Endothelial cell of umbilical vein (primary cell): ENCODE data around the gene RAD18. TPM values are rescaled to one million over a fixed set of nuclear protein-coding genes. Genes with fewer than 3 reads are reported as not detected.

Experiments used
- BruUV-seq: library from RNA; stranded (reverse); fragments of 400-500 nt; replicated peaks from 2 replicates; lab custom pipeline; 2021; lab: Mats Ljungman, UMichigan
- CTCF ChIA-PET: fragments of 300-600, 350-600 bp; sonication (Branson Sonifier 250); formaldehyde crosslinking; loops from one replicate; lab custom pipeline; 2021; ENCODE audit warnings: antibody characterized with exemption, inconsistent platforms; lab: Charles Lee
- POLR2A ChIA-PET: fragments of 300-600, 350-600 bp; sonication (Branson Sonifier 250); formaldehyde crosslinking; loops from one replicate; lab custom pipeline; 2021; ENCODE audit warnings: antibody characterized with exemption, inconsistent platforms; lab: Charles Lee
- DNase-seq: peaks from one replicate; pipeline ENCODE4 v3.0.0-alpha.2; 2011; ENCODE audit warnings: low read depth, low spot score
- FAIRE-seq: peaks from 2 replicates; lab custom pipeline; 2011; peaks lifted over from hg19 to GRCh38; lab: Jason Lieb, UNC
- H2AFZ ChIP-seq: 2 replicates; pipeline ENCODE4 v1.6.0; 2012; ENCODE audit warnings: low read depth, low read length, control low read depth, inconsistent platforms
- H3K27ac ChIP-seq: 2 replicates; pipeline ENCODE4 v1.5.1; 2011; ENCODE audit warnings: low read depth, mild to moderate bottlenecking, control low read depth, low read length, moderate library complexity; ENCODE audit not compliant: insufficient read depth
- H3K27me3 ChIP-seq, 2 experiments: 2 replicates each; pipeline versions ENCODE4 v1.6.0 to v1.6.1; 2011; ENCODE audit warnings: low read length in 2 of 2, mixed read lengths in 1 of 2; ENCODE audit not compliant: control insufficient read depth in 2 of 2, insufficient read depth in 2 of 2
- H3K36me3 ChIP-seq, 2 experiments: 2 replicates in 1 of 2; 3 replicates in 1 of 2; pipeline ENCODE4 v1.5.1; 2011; ENCODE audit warnings: low read length in 2 of 2, mild to moderate bottlenecking in 1 of 2, moderate library complexity in 1 of 2; ENCODE audit not compliant: control insufficient read depth in 2 of 2, insufficient read depth in 2 of 2; ENCODE audit errors: extremely low read depth in 1 of 2
- H3K4me1 ChIP-seq: 3 replicates; pipeline ENCODE4 v1.5.1; 2011; ENCODE audit warnings: mild to moderate bottlenecking, low read length; ENCODE audit not compliant: control insufficient read depth, insufficient read depth; ENCODE audit errors: extremely low read depth
- H3K4me2 ChIP-seq: 2 replicates; pipeline ENCODE4 v1.6.1; 2011; ENCODE audit warnings: low read length, control low read depth, mixed read lengths; ENCODE audit not compliant: insufficient read depth
- H3K4me3 ChIP-seq, 3 experiments: fragments of 200-600 bp in 1 of 3; sonication (generic), shearing (Covaris generic) in 1 of 3; replicated peaks in 1 of 3; 2 replicates each; pipeline ENCODE4 v1.5.1; 2011 to 2016; ENCODE audit warnings: control low read depth in 3 of 3, low read length in 3 of 3, mild to moderate bottlenecking in 2 of 3, inconsistent platforms in 1 of 3, low read depth in 1 of 3, moderate library complexity in 1 of 3; ENCODE audit not compliant: insufficient read depth in 1 of 3
- H3K79me2 ChIP-seq: 2 replicates; pipeline ENCODE4 v1.6.0; 2012; ENCODE audit warnings: low read length, inconsistent platforms; ENCODE audit not compliant: control insufficient read depth, insufficient read depth
- H3K9ac ChIP-seq: replicated peaks from 2 replicates; pipeline ENCODE3; 2011; ENCODE audit warnings: low read length, control low read depth; ENCODE audit not compliant: insufficient read depth; ENCODE audit errors: extremely low read depth
- H3K9me1 ChIP-seq: replicated peaks from 3 replicates; pipeline ENCODE4 v1.6.0; 2011; ENCODE audit warnings: mild to moderate bottlenecking, low read length; ENCODE audit not compliant: control insufficient read depth, insufficient read depth; ENCODE audit errors: extremely low read depth
- H3K9me3 ChIP-seq: replicated peaks from 2 replicates; pipeline ENCODE4 v1.5.1; 2012; ENCODE audit warnings: low read length, inconsistent platforms; ENCODE audit not compliant: control insufficient read depth, insufficient read depth
- H4K20me1 ChIP-seq: replicated peaks from 2 replicates; pipeline ENCODE3; 2011; ENCODE audit warnings: mild to moderate bottlenecking, low read length; ENCODE audit not compliant: control insufficient read depth, insufficient read depth; ENCODE audit errors: extremely low read depth
- EZH2 ChIP-seq: IDR thresholded peaks from 2 replicates; pipeline ENCODE4 v1.6.1; 2012; ENCODE audit warnings: borderline replicate concordance, low read depth, mild to moderate bottlenecking, moderate library complexity, low read length, inconsistent platforms; ENCODE audit not compliant: severe bottlenecking
- FOS ChIP-seq: IDR thresholded peaks from 2 replicates; pipeline ENCODE4 v1.6.1; 2011; ENCODE audit warnings: mild to moderate bottlenecking, low read length, moderate library complexity, borderline replicate concordance; ENCODE audit not compliant: insufficient read depth
- GATA2 ChIP-seq: IDR thresholded peaks from 2 replicates; pipeline ENCODE4 v1.7.0; 2011; ENCODE audit warnings: low read depth, mild to moderate bottlenecking, moderate library complexity, mixed read lengths, low read length; ENCODE audit not compliant: insufficient read length, insufficient read depth
- JUN ChIP-seq: IDR thresholded peaks from 2 replicates; pipeline ENCODE4 v1.6.1; 2011; ENCODE audit warnings: borderline replicate concordance, low read depth; ENCODE audit not compliant: insufficient read length, insufficient read depth
- MYC ChIP-seq: IDR thresholded peaks from one replicate; pipeline ENCODE4 v1.6.1; 2011; ENCODE audit warnings: mild to moderate bottlenecking, low read depth, low read length
- POLR2A ChIP-seq: IDR thresholded peaks from 2 replicates; pipeline ENCODE4 v1.6.1; 2012; ENCODE audit warnings: low read depth, mild to moderate bottlenecking, control low read depth, low read length
- POLR2AphosphoS5 ChIP-seq: IDR thresholded peaks from 2 replicates; pipeline ENCODE4 v1.6.1; 2012; ENCODE audit warnings: low read depth, mild to moderate bottlenecking, control low read depth, low read length, moderate library complexity; ENCODE audit not compliant: insufficient read depth
- dilution Hi-C: fragments of 300-500 bp; cut with MboI; formaldehyde crosslinking; loops from one replicate; pipeline ENCODE4 v1.15.0; 2019; ENCODE audit warnings: low sequenced_read_pairs; ENCODE audit not compliant: extremely low pct_ligation_motif_present
- intact Hi-C: fragments of 100-400 bp; cut with micrococcal nuclease; formaldehyde crosslinking; loops from one replicate; pipeline ENCODE4 v1.10.0; 2022
- polyA plus RNA-seq, 4 experiments: library from polyadenylated mRNA; depleted of rRNA in 3 of 4; stranded (reverse) in 3 of 4; unstranded in 1 of 4; fragments of >200 nt; gene quantifications; 2 replicates each; pipeline versions ENCODE4 v1.2.1 to v1.2.3, GENCODE V29; 2011 to 2012; ENCODE audit warnings: missing spikeins in 1 of 4
- total RNA-seq: library from RNA; stranded (reverse); gene quantifications from 2 replicates; pipeline ENCODE4 v1.2.3, GENCODE V29; 2021
- TF ChIP-seq, protein P1 (sequence below): IDR thresholded peaks from 2 replicates; pipeline ENCODE4 v1.6.1; 2011; ENCODE audit not compliant: insufficient read depth, insufficient read length
- TF ChIP-seq, protein P2 (sequence below), 2 donors: IDR thresholded peaks; 1 replicate in 1 of 2; 2 replicates in 1 of 2; pipeline ENCODE4 v1.5.1; 2011; ENCODE audit warnings: low read length in 2 of 2, mild to moderate bottlenecking in 2 of 2, moderate library complexity in 2 of 2, control low read depth in 1 of 2, inconsistent platforms in 1 of 2, low read depth in 1 of 2; ENCODE audit not compliant: insufficient read depth in 1 of 2; ENCODE audit errors: extremely low read depth in 1 of 2

RAD18 gene
- total and polyA plus RNA-seq, 2 donors (not counting 3 experiments of a cell fraction or from before 2014, with no cell fraction given) = 7.9 to 23.8 TPM

DNA sequence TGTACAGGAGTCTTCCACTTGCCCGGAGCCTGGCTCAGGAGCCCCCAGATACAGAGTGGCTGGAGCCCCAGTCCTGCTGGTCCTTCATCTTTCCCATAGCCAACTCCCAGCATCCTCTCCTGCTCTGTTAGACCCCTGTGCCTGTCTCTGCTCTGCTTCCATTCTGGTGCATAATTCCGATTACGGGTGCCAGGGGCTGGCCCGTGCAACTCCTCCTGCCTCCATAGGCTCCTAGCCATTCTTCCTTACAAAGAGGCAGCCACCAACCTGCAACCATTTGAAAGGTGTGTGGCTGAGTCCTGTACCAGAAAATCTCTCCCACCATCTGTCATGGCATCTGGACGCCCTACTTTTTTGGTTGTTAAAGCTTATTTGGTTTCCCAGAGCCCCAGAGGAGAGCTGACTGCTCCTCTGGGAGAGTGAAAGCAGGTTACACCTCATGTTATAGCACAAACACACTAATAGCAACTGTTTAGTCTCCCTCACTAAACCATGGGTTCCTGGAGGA is 5.2 kb upstream of the RAD18 start:
- peaks cover 2 to 8% of the 10 kb centered on the region in 2 experiments for H3K27me3 ChIP-seq
- no TSS peak for BruUV-seq
- H3K9me3 ChIP-seq = no peaks in the 10 kb centered on the region
- TF ChIP-seq POLR2AphosphoS5 = no peak
- TF ChIP-seq EZH2 = no peak
- TF ChIP-seq MYC = no peak
- no peak overlapping the region for H3K9ac ChIP-seq
- intact Hi-C loops (loop anchor here (5.0 to 10.0 kb wide), 2 partner anchors 304 to 1994 kb away; no protein-coding TSS in a partner anchor), dilution Hi-C loops (no loop called here)
- no peaks in the 10 kb centered on the region for H3K36me3 ChIP-seq
- no peaks in the 10 kb centered on the region for H4K20me1 ChIP-seq
- H3K9me1 ChIP-seq = no peaks in the 10 kb centered on the region
- FAIRE-seq = no peak
- no peak for DNase-seq
- no peak overlapping the region for H3K4me3 ChIP-seq
- ChIA-PET POLR2A (no interaction called here), CTCF (interaction anchor here (1.2 to 1.9 kb wide), 5 partner anchors 20 to 336 kb away, joined by 4 to 9 read pairs (median 5); no protein-coding TSS in a partner anchor)
- peaks cover 21% of the 10 kb centered on the region for H3K4me1 ChIP-seq
- H2AFZ ChIP-seq = no peak overlapping the region
- no peaks in the 10 kb centered on the region for H3K79me2 ChIP-seq
- H3K4me2 ChIP-seq = no peak overlapping the region
- no peak overlapping the region for H3K27ac ChIP-seq

DNA sequence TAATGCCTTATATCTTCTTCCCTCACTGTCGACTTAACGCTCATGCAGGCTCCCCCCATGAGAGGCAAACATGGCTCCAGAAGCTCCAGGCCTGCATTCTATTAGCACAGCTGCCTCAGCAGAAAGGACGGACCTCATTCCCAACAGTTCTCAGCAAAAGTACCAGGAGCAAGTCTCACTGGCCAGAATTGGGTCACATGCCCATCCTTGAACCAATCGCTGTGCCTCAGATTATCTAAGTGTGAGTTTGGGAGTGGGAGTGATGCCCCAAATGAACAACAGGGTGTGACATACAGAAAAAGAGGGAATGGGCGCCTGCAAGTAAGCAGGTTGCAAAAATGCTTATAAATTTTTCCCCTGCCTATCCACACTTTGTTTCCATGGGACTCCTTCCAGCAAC is 4.3 kb upstream of the RAD18 start:
- Histone ChIP-seq H3K4me3 (no peak overlapping the region), H3K9me1 (no peaks in the 10 kb centered on the region), H4K20me1 (no peaks in the 10 kb centered on the region), H3K27me3 (peaks cover 2 to 8% of the 10 kb centered on the region in 2 experiments), H3K36me3 (no peaks in the 10 kb centered on the region), H3K9ac (no peak overlapping the region), H3K27ac (no peak overlapping the region), H3K4me2 (no peak overlapping the region), H3K4me1 (peaks cover 22% of the 10 kb centered on the region), H3K9me3 (no peaks in the 10 kb centered on the region), H3K79me2 (peaks cover 6% of the 10 kb centered on the region), H2AFZ (no peak overlapping the region)
- dilution Hi-C loops (no loop called here), intact Hi-C loops (loop anchor here (5.0 to 10.0 kb wide), 2 partner anchors 303 to 1995 kb away; no protein-coding TSS in a partner anchor)
- BruUV-seq = no TSS peak
- CTCF ChIA-PET = interaction anchor here (1.2 to 1.9 kb wide), 2 partner anchors 198 to 335 kb away, joined by 3 to 5 read pairs; partner anchors contain the start of gene OXTR
- DNase-seq (no peak), FAIRE-seq (no peak)
- POLR2A ChIA-PET = no interaction called here
- TF ChIP-seq JUN (no peak), POLR2A (no peak), MYC (no peak), POLR2AphosphoS5 (no peak), GATA2 (no peak), FOS (no peak), EZH2 (no peak)
- TF ChIP-seq, protein P1, sequence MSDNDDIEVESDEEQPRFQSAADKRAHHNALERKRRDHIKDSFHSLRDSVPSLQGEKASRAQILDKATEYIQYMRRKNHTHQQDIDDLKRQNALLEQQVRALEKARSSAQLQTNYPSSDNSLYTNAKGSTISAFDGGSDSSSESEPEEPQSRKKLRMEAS = no peak
- TF ChIP-seq, protein P2, sequence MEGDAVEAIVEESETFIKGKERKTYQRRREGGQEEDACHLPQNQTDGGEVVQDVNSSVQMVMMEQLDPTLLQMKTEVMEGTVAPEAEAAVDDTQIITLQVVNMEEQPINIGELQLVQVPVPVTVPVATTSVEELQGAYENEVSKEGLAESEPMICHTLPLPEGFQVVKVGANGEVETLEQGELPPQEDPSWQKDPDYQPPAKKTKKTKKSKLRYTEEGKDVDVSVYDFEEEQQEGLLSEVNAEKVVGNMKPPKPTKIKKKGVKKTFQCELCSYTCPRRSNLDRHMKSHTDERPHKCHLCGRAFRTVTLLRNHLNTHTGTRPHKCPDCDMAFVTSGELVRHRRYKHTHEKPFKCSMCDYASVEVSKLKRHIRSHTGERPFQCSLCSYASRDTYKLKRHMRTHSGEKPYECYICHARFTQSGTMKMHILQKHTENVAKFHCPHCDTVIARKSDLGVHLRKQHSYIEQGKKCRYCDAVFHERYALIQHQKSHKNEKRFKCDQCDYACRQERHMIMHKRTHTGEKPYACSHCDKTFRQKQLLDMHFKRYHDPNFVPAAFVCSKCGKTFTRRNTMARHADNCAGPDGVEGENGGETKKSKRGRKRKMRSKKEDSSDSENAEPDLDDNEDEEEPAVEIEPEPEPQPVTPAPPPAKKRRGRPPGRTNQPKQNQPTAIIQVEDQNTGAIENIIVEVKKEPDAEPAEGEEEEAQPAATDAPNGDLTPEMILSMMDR (IDR thresholded peaks at IDR 0.05; ENCODE audit: extremely low read depth in 1 of 2, insufficient read depth in 1 of 2, low read depth in 1 of 2, low read length in 2 of 2) = no peak
